Cerebellar cortex (tissue), 1 donor: ENCODE data around the gene RXYLT1.
"Not testable (repeated sequence)": the region's sequence is repeated elsewhere in the genome, so short reads cannot be mapped to it uniquely, and the experiment has no call there.

ENCODE experiments used
- DNase-seq: peaks from one replicate; pipeline ENCODE4 v3.0.0-alpha.2; 2015; ENCODE audit warnings: low spot score

The RXYLT1 gene

DNA sequence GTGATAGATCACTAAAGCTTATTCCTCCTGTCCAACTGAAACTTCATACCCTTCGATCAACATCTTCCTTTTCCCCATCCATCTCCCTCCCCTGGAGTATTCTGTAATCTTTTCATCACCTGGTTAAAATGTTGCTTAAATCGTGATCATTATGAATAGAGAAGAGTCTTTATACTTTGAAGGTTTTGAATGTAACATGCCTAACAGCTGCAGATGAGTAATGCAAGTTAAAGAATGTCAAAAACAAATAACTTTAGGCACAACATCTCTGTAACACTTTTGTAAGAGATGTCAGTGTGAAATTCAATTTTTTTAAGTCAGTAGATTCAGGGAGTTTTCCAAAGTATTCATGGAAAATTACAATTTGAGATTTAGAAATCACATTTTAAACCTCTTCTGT lies 25.0 kb downstream of the RXYLT1 start:
- no peak for DNase-seq

DNA sequence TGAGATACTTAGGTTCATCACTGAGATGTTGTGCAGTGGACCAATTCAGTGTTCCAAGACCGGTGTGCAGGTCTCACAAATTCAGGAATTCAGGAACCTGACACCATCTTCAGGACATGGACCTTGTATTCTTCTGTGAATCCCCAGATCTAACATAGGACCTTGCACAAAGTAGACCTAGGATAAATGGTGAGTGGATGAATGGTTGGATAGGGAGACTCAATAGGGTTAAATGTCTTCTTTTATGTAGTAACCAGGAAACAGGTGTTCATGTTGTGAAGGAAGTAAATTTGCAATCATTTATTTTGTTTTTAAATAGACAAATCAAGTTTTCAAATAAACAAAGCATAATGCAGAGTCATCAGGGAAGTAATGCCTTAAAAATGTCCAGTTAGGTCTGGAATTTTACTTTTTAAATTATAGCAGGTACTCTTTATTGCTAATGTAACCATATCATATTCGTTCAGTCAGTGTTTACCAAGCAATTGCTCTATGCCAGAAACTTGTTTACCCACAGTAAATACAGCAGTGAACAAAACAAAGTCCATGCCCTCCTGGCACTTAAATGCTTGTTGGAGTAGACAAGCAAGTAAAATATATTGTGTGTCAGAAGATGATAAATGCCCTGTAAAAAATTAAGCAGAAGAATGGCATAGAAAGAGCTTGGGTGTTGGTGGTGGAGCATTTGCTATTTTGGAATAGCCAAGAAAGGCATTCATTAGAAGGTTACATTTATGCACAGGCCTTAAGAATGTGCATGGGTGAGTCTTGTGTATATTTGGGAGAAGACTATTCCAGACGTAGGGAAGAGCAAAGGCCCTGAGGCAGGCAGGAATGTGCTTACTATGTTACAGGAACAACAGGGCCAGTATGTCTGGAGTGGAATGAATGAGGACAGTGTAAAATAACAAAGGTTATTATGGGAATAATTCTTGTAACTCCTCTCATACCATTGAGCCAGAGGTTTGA lies 26.3 kb downstream of the RXYLT1 start:
- no peak for DNase-seq

DNA sequence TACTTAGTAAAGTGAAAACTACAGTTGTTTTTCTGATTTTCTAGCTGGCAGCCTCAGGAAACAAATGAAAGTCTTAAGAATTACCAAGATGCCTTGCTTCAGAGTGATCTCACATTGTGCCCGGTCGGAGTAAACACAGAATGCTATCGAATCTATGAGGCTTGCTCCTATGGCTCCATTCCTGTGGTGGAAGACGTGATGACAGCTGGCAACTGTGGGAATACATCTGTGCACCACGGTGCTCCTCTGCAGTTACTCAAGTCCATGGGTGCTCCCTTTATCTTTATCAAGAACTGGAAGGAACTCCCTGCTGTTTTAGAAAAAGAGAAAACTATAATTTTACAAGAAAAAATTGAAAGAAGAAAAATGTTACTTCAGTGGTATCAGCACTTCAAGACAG lies 28.9 kb downstream of the RXYLT1 start:
- no peak for DNase-seq

DNA sequence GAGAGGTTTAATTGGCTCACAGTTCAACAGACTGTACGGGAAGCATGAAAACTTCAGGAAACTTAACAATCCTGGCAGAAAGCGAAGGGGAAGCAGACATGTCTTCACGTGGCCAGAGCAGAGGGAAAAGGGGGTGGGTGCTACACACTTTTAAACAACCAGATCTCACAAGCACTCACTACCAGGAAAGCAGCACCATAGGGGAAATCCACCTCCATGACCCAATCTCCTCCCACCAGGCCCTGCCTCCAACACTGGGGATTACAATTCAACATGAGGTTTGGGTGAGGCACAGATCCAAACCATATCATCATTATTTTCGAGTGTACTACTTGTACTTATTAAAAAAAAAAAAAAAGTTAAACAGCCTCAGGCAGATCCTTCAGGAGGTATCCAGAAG lies 29.9 kb downstream of the RXYLT1 start:
- DNase-seq, result no peak

DNA sequence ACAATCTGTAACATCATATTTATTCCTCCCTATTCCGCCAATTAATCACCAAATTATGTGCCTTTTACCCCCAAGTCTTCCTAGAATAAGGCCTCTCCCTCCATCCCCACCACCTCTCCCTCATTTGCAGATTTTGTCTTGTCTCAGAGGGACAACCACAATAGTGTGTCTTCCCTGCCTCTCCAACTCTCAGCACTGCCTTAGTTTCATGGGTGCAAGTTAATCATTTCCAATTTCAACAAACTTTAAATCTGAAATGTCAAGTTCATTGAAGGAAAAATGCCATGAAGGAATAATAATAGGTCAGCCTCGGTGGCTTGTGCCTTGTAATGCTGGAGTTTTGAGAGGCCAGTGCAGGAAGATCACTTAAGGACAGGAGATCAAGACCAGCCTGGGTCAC lies 31.6 kb downstream of the RXYLT1 start:
- DNase-seq, result no peak

DNA sequence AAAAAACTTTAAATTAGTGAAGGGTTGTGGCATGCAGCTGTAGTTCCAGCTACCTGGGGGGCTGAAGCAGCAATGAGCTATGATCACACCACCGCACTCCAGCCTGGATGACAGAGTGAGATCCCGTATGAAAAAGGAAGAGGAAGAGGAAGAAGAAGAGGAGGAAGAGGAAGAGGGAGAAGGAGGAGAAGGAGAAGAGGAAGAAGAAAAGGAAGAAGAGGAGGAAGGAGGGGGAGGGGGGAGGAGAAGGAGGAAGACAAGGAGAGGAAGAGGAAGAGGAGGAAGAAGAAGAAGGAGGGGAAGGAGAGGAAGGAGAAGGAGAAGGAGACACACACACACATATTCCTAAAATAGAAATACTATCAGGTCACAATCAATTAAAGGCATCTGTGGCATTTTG lies 32.0 kb downstream of the RXYLT1 start:
- no peak for DNase-seq

DNA sequence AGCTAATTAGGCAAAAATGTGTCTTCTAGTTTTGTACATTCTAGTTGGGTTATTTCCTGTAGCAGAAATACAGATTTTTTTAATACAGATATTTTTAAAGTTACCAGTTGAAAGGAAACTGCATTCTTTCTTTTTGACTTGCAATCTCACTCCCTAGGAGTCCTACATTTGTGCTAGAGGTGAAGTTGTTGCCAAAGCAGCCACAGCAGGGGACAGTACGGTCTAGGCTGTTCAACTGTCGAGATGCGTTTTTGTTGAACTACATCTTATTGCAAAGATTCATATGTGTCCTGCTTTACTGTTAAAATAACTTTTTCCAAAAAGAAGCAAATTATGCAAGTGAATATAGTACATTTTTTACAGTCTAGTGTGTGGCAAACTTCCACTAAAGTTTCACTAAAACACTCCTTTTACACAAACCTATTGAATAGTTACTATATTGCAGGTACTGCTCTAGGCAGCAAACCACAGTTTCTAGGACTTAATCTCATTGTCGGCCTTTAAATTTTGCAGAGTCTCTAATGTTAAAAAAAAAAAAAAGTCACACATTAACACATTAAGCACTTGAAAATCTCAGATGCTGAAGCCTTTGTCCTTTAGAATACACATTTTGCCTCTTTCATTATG lies 34.5 kb downstream of the RXYLT1 start:
- no peak for DNase-seq

DNA sequence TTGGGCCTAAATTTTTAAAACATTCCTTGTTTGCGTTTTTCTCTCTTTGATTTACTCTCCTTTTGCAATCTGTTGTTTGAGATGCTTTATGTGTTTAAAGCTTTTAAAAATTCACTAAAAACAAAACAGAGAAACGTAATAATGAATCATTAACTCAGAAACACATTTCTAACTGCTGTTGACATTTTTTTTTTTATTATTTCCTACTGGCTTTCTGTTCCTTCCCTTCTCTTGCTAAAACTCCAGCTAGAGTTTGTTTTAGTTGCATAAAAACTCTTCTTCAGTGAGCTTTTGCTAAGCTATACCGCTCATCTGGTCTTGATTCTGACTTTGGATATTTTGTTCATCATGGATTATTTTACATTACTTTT lies 35.8 kb downstream of the RXYLT1 start:
- no peak for DNase-seq

DNA sequence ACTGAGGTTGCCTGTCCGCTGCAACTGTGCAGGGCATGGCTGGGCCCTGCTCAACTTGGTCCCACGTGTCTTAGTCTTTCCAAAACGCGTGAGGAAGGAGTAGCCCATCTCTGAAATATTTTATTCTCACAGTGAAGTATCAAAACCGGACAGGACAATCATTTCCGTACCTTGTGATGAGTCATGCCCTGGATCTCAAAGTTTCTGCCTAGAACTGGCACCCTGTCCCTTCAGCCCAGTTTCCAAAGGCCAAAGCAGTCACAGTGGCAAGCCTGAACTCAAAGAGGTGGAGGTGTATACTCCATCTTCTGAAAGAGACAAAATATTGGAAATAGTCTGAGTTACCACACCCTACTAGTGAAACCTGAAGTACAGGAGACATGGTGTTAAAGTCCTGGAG lies 36.3 kb downstream of the RXYLT1 start:
- no peak for DNase-seq

DNA sequence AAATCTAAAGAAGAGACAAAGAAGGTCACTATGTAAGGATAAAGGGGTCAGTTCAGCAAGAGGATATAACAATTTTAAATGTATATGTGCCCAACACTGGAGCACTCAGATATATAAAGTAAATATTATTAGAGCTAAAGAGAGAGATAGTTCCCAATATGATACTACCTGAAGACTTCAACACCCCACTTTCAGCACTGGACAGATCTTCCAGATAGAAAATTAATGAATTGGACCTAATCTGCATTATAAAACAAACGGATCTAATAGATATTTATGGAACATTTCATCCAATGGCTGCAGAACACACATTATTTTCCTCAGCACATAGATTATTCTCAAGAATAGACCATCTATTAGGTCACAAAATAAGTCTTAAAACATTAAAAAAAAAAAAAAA lies 40.7 kb downstream of the RXYLT1 start:
- DNase-seq, result no peak

DNA sequence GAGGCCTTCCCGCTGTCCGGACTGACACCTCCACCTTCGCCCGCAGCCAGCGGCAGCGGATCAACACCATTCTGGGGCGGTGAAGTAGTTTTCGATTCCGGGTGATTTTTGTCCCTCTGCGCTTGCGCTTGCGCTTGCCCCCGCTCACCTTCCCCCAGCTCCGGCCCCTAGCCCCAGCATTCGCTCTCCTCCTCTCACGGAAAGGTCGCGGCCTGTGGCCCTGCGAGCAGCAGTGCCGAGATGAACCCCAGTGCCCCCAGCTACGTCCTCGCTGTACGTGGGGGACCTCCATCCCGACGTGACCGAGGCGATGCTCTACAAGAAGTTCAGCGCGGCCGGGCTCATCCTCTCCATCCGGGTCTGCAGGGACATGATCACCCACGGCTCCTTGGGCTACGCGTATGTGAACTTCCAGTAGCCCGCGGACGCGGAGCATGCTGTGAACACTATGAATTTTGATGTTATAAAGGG lies 42.1 kb downstream of the RXYLT1 start:
- DNase-seq, result peak; percentile 29

DNA sequence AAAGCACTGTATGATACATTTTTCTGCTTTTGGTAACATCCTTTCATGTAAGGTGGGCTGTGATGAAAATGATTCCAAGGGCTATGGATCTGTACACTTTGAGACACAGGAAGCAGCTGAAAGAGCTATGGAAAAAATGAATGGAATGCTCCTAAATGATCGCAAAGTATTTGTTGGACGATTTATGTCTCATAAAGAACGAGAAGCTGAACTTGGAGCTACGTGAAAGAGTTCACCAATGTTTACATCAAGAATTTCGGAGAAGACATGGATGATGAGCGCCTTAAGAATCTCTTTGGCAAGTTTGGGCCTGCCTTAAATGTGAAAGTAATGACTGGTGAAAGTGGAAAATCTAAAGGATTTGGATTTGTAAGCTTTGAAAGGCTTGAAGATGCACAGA lies 42.6 kb downstream of the RXYLT1 start:
- no peak for DNase-seq

DNA sequence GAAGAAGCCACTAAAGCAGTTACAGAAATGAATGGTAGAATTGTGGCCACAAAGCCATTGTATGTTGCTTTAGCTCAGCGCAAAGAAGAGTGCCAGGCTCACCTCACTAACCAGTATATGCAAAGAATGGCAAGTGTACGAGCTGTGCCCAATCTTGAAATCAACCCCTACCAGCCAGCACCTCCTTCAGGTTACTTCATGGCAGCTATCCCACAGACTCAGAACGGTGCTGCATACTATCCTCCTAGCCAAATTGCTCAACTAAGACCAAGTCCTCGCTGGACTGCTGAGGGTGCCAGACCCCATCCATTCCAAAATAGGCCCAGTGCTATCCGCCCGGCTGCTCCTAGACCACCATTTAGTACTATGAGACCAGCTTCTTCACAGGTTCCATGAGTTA lies 43.3 kb downstream of the RXYLT1 start:
- DNase-seq, result no peak

DNA sequence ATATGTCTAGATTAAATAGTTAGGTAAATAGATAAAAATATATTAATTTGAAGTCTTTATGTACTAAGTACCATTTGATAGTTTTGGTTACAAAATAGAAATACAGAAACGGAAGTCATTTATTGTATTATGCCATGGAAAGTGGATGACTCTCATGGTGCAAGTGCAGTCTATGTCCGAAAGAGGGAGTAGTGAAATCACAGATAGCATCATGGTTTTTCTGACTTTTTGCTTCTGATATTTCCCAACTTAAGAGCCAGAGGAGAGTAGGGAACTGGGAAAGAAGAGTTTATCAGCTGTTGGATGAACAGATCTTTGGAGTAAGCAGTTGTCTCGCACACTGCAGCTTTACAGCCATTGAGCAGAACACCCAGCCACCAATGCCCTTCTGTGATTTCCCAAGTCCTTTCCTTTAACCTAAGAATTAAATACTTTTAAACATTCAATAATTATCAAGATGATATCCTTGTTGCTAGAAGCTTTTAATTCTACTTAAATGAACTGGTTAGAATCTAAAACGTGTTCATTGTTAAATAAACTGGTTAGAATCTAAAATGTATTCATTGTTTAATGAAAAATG lies 46.4 kb downstream of the RXYLT1 start:
- DNase-seq, result peak; percentile 66

DNA sequence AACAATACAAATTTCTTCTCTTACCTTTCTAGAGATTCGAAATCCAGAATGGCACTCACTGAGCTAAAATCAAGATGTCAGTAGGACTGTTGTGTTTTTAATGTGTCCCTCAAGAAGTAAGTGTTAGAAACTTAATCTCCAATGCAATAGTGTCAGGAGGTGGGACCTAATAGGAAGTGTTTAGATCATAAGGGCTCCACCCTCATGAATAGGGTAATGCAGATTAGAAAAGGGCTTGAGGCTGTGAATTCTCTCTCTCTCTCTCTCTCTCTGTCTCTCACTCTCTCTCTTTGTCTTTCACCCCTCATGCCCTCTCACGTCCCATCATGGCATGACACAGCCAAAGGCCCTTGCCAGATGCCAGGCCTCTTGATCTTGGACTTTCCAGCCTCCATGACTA lies 49.2 kb downstream of the RXYLT1 start:
- DNase-seq, result no peak

DNA sequence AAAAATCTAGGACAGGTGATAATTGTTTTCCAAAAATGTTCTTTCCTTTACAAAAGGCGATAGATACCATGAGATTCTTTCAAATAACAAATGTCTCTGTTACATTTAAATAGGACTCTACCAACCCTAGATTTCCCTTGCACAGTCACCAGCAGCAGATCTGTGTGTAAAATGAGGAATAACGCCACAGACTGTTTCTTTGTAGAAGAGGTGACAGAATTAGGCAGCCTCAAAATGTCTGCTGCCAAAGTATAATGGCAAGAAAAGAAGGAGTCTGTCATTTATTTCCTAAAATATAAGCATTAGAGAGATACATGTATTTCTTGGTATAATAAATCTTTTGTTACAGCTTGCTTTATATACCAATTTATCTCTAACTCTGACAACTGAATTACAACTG lies 56.3 kb downstream of the RXYLT1 start:
- no peak for DNase-seq

DNA sequence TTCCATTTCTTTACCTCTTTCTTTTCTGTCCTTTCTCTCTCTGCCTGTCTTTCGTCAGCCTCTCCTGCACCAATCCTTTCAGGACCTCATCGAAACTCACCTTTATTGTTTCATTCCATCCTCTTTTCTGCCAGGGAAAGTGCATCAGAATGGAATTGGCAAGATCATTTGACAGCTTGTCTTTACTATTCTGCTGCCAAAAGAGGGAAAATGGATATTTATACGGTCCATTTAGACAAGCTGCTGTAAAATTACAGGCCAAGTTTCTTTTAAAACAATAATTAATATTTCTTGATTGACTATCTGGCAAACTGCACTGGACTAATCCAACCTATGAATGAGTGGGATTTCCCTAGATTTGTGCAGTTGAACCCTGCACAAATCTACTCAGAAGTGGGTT lies 57.2 kb downstream of the RXYLT1 start:
- DNase-seq, result no peak

DNA sequence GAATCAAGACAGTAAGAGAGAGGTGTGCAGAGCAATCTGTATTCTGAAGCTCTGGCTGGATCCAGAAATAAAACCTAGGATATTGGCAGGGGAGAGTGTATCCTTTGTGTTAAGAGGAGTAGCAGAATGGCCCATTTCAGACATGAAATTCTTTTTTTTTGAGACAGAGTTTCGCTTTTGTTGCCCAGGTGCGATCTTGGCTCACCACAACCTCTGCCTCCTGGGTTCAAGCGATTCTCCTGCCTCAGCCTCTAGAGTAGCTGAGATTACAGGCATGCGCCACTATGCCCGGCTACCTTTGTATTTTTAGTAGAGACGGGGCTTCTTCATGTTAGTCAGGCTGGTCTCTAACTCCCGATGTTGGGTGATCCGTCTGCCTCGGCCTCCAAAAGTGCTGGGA lies 58.7 kb downstream of the RXYLT1 start:
- DNase-seq, result no peak

DNA sequence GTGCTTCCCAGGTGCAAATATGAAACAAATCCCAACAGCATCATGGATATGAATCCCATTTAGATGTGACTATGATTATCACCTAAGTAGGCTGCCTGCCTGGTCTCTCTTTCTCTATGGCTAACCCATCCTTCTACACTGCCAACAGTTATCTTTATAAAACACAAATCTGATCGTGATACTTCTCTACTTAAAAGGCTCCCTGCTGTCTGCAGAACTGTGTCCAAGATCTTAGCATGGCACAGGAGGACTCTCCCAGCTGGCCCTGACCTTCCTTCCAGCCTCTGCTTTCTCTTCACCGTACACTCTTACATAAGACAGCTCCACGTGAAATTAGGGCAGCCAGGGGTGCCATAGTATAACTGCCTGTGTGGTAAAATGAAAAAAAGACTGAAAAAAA lies 61.3 kb downstream of the RXYLT1 start:
- DNase-seq, result no peak

DNA sequence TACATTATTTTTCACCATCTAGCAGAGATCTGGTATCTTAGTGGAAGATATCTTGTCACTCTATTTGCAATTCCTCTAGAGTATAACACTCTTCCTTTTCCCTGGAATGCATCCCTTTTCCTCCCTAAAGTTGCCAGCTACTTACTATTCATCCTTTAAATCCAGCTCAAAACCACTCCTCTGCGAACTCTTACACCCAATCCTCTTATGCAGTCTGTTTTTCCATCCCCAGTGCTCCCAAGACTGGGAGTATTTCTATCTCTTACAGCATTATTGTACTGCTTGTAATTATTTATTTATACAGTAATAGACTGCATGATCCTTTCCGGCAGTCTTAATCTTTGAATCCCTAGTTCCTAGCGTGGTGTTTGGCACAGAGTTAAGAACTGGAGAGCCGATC lies 61.9 kb downstream of the RXYLT1 start:
- no peak for DNase-seq

DNA sequence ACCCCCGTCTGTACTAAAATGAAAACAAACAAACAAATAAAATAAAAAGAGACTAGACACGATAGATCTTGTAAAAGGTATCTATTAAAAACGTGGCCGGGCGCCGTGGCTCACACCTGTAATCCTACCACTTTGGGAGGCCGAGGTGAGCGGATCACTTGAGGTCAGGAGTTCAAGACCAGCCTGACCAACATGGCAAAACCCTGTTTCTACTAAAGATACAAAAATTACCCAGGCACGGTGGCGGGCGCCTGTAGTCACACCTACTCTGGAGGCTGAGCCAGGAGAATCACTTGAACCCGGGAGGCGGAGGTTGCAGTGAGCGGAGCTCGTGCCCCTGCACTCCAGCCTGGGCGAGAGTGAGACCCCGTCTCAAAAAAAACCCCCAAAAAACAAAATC lies 63.0 kb downstream of the RXYLT1 start:
- DNase-seq, result not testable (repeated sequence)

DNA sequence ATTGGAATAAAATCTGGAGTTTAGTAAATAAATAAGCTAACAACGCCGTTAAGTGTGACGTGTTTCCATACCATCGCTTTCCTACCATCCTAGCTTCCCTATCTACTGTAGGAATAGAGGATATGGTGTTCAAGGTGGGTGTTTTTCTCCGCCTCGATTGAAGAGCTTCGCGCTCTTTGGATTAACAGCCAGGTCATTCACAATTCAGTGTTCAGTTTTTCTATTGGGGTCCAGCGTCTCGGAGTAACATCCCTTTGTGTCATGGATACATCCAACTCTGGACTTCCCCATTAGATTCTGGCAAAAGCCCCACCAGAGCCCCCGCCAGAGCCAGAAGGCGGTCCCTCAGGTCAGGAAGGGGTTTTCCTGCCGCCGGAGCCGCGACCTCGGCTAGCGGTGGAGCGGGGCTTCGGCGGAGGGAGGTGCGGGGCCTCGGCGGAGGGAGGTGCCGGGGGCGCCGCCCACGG lies 63.6 kb downstream of the RXYLT1 start:
- DNase-seq, result no peak
